Neutrophil (primary cell): ENCODE results near the gene GCH1.
"Not testable (repeated sequence)": the region's sequence is repeated elsewhere in the genome, so short reads cannot be mapped to it uniquely, and the experiment has no call there.

ENCODE experiments used
- H3K27ac ChIP-seq: fragments of 200-600 bp; sonication (generic); 2 replicates; pipeline ENCODE4 v1.5.1; 2016; ENCODE audit warnings: mild to moderate bottlenecking, moderate library complexity
- H3K27me3 ChIP-seq: fragments of 200-600 bp; sonication (generic); 2 replicates; pipeline ENCODE4 v1.6.0; 2016; ENCODE audit warnings: mild to moderate bottlenecking
- H3K36me3 ChIP-seq: fragments of 200-600 bp; sonication (generic); 2 replicates; pipeline ENCODE4 v1.5.1; 2017
- H3K4me1 ChIP-seq, 2 experiments: fragments of 200-600 bp in 1 of 2; sonication (generic) in 1 of 2; 1 replicate in 1 of 2; 2 replicates in 1 of 2; pipeline versions ENCODE4 v1.5.1 to v1.6.1; 2013 to 2016; ENCODE audit warnings: low read depth in 1 of 2, low read length in 1 of 2, mild to moderate bottlenecking in 1 of 2, moderate library complexity in 1 of 2; ENCODE audit not compliant: control insufficient read depth in 1 of 2, insufficient read depth in 1 of 2
- H3K4me3 ChIP-seq, 2 experiments: fragments of 200-600 bp in 1 of 2; sonication (generic) in 1 of 2; 1 replicate in 1 of 2; 2 replicates in 1 of 2; pipeline ENCODE4 v1.5.1; 2013 to 2016; ENCODE audit warnings: low read depth in 1 of 2, low read length in 1 of 2, mild to moderate bottlenecking in 1 of 2, moderate library complexity in 1 of 2
- H3K9me3 ChIP-seq: fragments of 200-600 bp; sonication (generic); 2 replicates; pipeline ENCODE4 v1.5.1; 2016
- TF ChIP-seq, protein P1 (sequence below): fragments of 200-600 bp; sonication (generic); IDR thresholded peaks from 2 replicates; pipeline ENCODE4 v1.5.1; 2016; ENCODE audit warnings: antibody characterized with exemption

Gene GCH1

DNA sequence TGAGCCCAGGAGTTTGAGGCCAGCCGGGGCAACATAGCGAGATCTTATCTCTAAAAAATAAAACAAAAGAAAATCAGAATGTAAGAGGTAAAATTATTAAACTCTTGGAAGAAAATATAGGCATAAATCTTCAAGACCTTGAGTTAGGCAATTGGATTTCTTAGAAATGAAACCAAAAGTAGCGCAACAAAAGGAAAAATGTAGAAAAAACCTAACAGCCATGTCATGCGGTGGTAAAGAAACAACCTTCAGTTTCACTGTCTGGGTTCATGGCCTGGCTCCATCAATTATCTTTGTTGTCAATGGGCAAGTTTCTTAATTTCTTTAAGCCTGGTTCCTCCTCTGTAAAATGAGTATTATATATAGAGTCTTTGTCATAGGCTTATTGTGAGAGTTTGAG, 5.6 kb upstream of the GCH1 start:
- peaks cover 4% of the 10 kb centered on the region for H3K27me3 ChIP-seq
- H3K36me3 ChIP-seq, result no peaks in the 10 kb centered on the region
- peaks cover 3 to 4% of the 10 kb centered on the region in 2 experiments for H3K4me1 ChIP-seq
- no peak overlapping the region for H3K4me3 ChIP-seq
- TF ChIP-seq, protein P1, sequence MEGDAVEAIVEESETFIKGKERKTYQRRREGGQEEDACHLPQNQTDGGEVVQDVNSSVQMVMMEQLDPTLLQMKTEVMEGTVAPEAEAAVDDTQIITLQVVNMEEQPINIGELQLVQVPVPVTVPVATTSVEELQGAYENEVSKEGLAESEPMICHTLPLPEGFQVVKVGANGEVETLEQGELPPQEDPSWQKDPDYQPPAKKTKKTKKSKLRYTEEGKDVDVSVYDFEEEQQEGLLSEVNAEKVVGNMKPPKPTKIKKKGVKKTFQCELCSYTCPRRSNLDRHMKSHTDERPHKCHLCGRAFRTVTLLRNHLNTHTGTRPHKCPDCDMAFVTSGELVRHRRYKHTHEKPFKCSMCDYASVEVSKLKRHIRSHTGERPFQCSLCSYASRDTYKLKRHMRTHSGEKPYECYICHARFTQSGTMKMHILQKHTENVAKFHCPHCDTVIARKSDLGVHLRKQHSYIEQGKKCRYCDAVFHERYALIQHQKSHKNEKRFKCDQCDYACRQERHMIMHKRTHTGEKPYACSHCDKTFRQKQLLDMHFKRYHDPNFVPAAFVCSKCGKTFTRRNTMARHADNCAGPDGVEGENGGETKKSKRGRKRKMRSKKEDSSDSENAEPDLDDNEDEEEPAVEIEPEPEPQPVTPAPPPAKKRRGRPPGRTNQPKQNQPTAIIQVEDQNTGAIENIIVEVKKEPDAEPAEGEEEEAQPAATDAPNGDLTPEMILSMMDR, result no peak
- H3K27ac ChIP-seq, result no peak overlapping the region
- no peaks in the 10 kb centered on the region for H3K9me3 ChIP-seq

DNA sequence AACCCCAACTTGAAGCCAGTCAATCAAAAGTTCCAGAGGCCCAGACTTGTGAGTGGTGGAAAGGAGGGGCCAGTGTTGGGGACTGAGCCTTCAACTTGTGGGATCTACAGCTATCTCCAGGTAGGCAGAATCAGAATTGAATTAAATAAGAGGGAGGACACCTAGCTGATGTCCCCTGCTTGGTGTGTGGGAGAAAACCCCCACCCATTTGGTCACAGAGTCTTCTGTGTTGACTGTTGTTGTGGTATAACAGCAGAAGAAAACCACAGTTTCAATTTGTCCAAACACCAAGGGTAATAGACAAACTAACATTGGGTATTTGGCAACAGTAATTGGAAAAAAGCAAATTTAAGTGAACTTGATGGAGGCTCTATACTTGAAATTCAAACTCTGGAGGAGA, 3.4 kb upstream of the GCH1 start:
- H3K27me3 ChIP-seq, result peaks cover 6% of the 10 kb centered on the region
- no peak overlapping the region for H3K4me3 ChIP-seq
- TF ChIP-seq, protein P1, result no peak
- H3K27ac ChIP-seq, result no peak overlapping the region
- peaks cover 9 to 15% of the 10 kb centered on the region in 2 experiments for H3K4me1 ChIP-seq
- H3K9me3 ChIP-seq, result no peaks in the 10 kb centered on the region
- no peaks in the 10 kb centered on the region for H3K36me3 ChIP-seq

GRCh38 chr14:54902143-54902520, 494 bp downstream of the GCH1 start:
- Histone ChIP-seq H3K27ac (peak overlapping the region; percentile 80), H3K4me3 (peak overlapping the region; percentile 87 to 93)
- TF ChIP-seq, protein P1, result peak; percentile 16

GRCh38 chr14:54901380-54902142, 1.1 kb downstream of the GCH1 start:
- Histone ChIP-seq H3K27ac (peak overlapping the region; percentile 80), H3K4me1 (peaks cover 20 to 25% of the 10 kb centered on the region in 2 experiments), H3K36me3 (no peaks in the 10 kb centered on the region), H3K4me3 (peak overlapping the region; percentile 87 to 93), H3K27me3 (peaks cover 6% of the 10 kb centered on the region), H3K9me3 (no peaks in the 10 kb centered on the region)
- TF ChIP-seq, protein P1, result no peak

More at GRCh38 chr14:54902143-54902520, 494 bp downstream of the GCH1 start:
- Histone ChIP-seq H3K9me3 (no peaks in the 10 kb centered on the region), H3K27me3 (peaks cover 6% of the 10 kb centered on the region), H3K36me3 (no peaks in the 10 kb centered on the region), H3K4me1 (peaks cover 20 to 25% of the 10 kb centered on the region in 2 experiments)

DNA sequence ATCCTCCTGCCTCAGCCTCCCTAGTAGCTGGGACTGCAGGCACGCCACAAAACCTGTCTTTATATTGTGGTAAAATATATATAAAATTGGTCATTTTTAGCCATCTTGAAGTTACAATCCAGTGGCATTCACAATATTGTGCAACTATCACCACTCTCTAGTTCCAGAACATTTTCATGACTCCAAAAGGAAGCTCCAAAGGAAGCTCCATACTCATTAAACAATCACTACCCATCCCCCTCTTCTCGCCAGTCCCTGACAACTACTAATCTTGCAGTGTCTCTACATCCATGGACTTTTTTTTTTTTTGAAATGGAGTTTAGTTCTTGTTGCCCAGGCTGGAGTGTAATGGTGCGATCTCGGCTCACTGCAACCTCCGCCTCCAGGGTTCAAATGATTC, 3.1 kb downstream of the GCH1 start:
- no peaks in the 10 kb centered on the region for H3K9me3 ChIP-seq
- TF ChIP-seq, protein P1, result no peak
- peaks cover 6% of the 10 kb centered on the region for H3K27me3 ChIP-seq
- H3K36me3 ChIP-seq, result no peaks in the 10 kb centered on the region
- peaks cover 20 to 25% of the 10 kb centered on the region in 2 experiments for H3K4me1 ChIP-seq
- no peak overlapping the region for H3K4me3 ChIP-seq
- H3K27ac ChIP-seq, result no peak overlapping the region

DNA sequence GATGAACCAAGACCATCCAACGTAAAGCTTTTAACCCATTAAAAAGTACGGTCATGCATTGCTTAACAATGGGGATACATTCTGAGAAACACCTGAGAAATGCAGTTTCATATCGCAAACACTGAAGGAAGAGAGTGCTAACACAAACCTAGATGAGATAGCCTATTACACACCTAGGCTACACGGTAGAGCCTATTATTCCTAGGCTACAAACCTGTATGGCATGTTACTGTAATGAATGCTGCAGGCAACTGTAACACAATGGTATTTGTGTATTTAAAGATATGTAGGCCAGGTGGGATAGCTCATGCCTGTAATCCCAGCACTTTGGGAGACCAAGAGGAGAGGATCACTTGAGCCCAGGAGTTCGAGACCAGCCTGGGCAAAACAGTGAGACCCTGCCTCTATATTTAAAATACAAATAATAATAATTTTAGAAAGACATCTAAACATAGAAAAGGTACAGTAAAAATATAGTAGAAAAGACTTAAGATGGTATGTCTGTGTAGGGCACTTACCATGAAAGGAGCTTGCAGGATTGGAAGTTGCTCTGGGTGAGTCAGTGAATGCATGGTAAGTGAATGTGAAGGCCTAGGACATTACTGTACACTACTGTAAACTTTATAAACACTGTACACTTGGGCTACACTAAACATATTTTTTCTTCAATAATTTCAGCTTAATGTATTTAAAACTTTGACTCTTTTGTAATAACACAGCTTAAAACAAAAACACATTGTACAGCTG, 4.6 kb downstream of the GCH1 start:
- peaks cover 15 to 19% of the 10 kb centered on the region in 2 experiments for H3K4me1 ChIP-seq
- not testable (repeated sequence) for H3K27ac ChIP-seq, H3K4me3 ChIP-seq, H3K9me3 ChIP-seq, H3K27me3 ChIP-seq, H3K36me3 ChIP-seq
